A549 (cell line): Measurements from ENCODE around the gene JPT1. TPM values are rescaled to one million over a fixed set of nuclear protein-coding genes. Genes with fewer than 3 reads are reported as not detected.

ENCODE experiments used
- ATAC-seq, 2 experiments: fragments of 200-7000 bp in 1 of 2; fragments of >200 bp in 1 of 2; cut with Nextera tagmentation in 1 of 2; cut with Tn5 transposase in 1 of 2; 3 replicates each; pipeline versions ENCODE4 v1.8.0 to v1.9.1; 2018 to 2020; ENCODE audit warnings: mild to moderate bottlenecking in 1 of 2, moderate library complexity in 1 of 2
- CTCF ChIA-PET: fragments of 300-600 bp; sonication (Branson Sonifier 250); formaldehyde crosslinking; extraction: SDS; loops from one replicate; lab custom pipeline; 2021; ENCODE audit warnings: antibody characterized with exemption, inconsistent platforms; lab: Yijun Ruan, JAX
- POLR2A ChIA-PET: fragments of 350-600 bp; formaldehyde crosslinking; extraction: SDS; loops from one replicate; lab custom pipeline; 2021; ENCODE audit warnings: antibody characterized with exemption, inconsistent platforms; lab: Yijun Ruan, JAX
- DNase-seq, 2 experiments: peaks; one replicate each; pipeline versions ENCODE4 v3.0.0 to v3.0.0-alpha.2; 2011 to 2016; ENCODE audit warnings: low read depth in 1 of 2, low spot score in 1 of 2
- FAIRE-seq: peaks from 2 replicates; lab custom pipeline; 2011; peaks lifted over from hg19 to GRCh38; lab: Jason Lieb, UNC
- H3K27ac ChIP-seq, 2 experiments: fragments of >200 bp; sonication (Bioruptor Twin); formaldehyde crosslinking; 3 replicates each; pipeline ENCODE4 v1.5.1; 2016 to 2017
- H3K4me1 ChIP-seq: fragments of >200 bp; sonication (Bioruptor Twin); formaldehyde crosslinking; 3 replicates; pipeline ENCODE4 v1.6.1; 2016
- H3K4me2 ChIP-seq: fragments of >200 bp; sonication (Bioruptor Twin); formaldehyde crosslinking; 3 replicates; pipeline ENCODE4 v1.6.1; 2016
- H3K4me3 ChIP-seq: fragments of >200 bp; sonication (Bioruptor Twin); formaldehyde crosslinking; 3 replicates; pipeline ENCODE4 v1.5.1; 2016
- H3K9me3 ChIP-seq: fragments of >200 bp; sonication (Bioruptor Twin); formaldehyde crosslinking; 3 replicates; pipeline ENCODE4 v1.6.1; 2016
- CBX2 ChIP-seq: fragments of 200-600 bp; sonication (generic); IDR thresholded peaks from 2 replicates; pipeline ENCODE4 v1.6.1; 2016; ENCODE audit warnings: low read depth, mild to moderate bottlenecking, borderline replicate concordance
- CHD2 ChIP-seq: fragments of 150-350 bp; IDR thresholded peaks from 2 replicates; pipeline ENCODE4 v1.6.1; 2014; ENCODE audit warnings: low read length; ENCODE audit not compliant: partially characterized antibody
- EHF ChIP-seq: fragments of 250-450 bp; sonication (Bioruptor Pico); IDR thresholded peaks from 2 replicates; pipeline ENCODE4 v1.5.0; 2020; ENCODE audit warnings: mild to moderate bottlenecking
- EHMT2 ChIP-seq: fragments of 200-600 bp; sonication (generic); IDR thresholded peaks from 2 replicates; pipeline ENCODE4 v1.6.1; 2016; ENCODE audit warnings: antibody characterized with exemption, low read depth, mild to moderate bottlenecking, moderate library complexity
- EP300 ChIP-seq, 2 experiments: fragments of >200 bp; sonication (Bioruptor Twin); formaldehyde crosslinking; IDR thresholded peaks; 2 replicates in 1 of 2; 3 replicates in 1 of 2; pipeline ENCODE4 v1.6.1; 2016 to 2017
- ESRRA ChIP-seq: fragments of 150-350 bp; IDR thresholded peaks from 2 replicates; pipeline ENCODE4 v1.6.1; 2014; ENCODE audit warnings: mild to moderate bottlenecking, low read length, borderline replicate concordance
- FOSB ChIP-seq: fragments of 250-450 bp; sonication (Bioruptor Pico); IDR thresholded peaks from 2 replicates; pipeline ENCODE4 v1.5.0; 2020; ENCODE audit warnings: mild to moderate bottlenecking, moderate library complexity
- HDAC2 ChIP-seq: fragments of 200-600 bp; sonication (generic); IDR thresholded peaks from 2 replicates; pipeline ENCODE4 v1.6.1; 2016
- HEYL ChIP-seq: fragments of 250-450 bp; sonication (Bioruptor Pico); IDR thresholded peaks from 2 replicates; pipeline ENCODE4 v1.8.0; 2021; ENCODE audit warnings: mild to moderate bottlenecking, moderate library complexity
- HOXB5 ChIP-seq: fragments of 250-450 bp; sonication (Bioruptor Pico); IDR thresholded peaks from 2 replicates; pipeline ENCODE4 v1.5.0; 2020; ENCODE audit warnings: mild to moderate bottlenecking, moderate library complexity
- JUNB ChIP-seq: fragments of >200 bp; sonication (Bioruptor Twin); formaldehyde crosslinking; IDR thresholded peaks from 2 replicates; pipeline ENCODE4 v1.6.1; 2016
- KDM5A ChIP-seq: fragments of 200-600 bp; sonication (generic); IDR thresholded peaks from 2 replicates; pipeline ENCODE4 v1.6.1; 2016; ENCODE audit warnings: antibody characterized with exemption, mild to moderate bottlenecking
- MAX ChIP-seq: IDR thresholded peaks from 2 replicates; pipeline ENCODE4 v1.6.1; 2012
- MAZ ChIP-seq: fragments of 150-350 bp; IDR thresholded peaks from 2 replicates; pipeline ENCODE4 v1.6.1; 2014; ENCODE audit warnings: antibody characterized with exemption, low read depth, low read length, borderline replicate concordance
- MYC ChIP-seq: IDR thresholded peaks from 2 replicates; pipeline ENCODE4 v1.6.1; 2012; ENCODE audit warnings: mild to moderate bottlenecking, inconsistent platforms, low read length, improper control_type of control experiment, borderline replicate concordance
- NFE2L2 ChIP-seq: fragments of 150-350 bp; conservative IDR thresholded peaks from 2 replicates; pipeline ENCODE4 v1.6.1; 2014; ENCODE audit warnings: low read length
- NR3C1 ChIP-seq: fragments of >200 bp; sonication (Bioruptor Twin); formaldehyde crosslinking; IDR thresholded peaks from 3 replicates; pipeline ENCODE4 v1.6.1; 2017
- POLR2A ChIP-seq: IDR thresholded peaks from 2 replicates; pipeline ENCODE4 v1.6.1; 2012; ENCODE audit warnings: mild to moderate bottlenecking, low read length
- RAD21 ChIP-seq, 2 experiments: fragments of >200 bp in 1 of 2; sonication (Bioruptor Twin) in 1 of 2; formaldehyde crosslinking in 1 of 2; IDR thresholded peaks in 1 of 2; conservative IDR thresholded peaks in 1 of 2; 2 replicates in 1 of 2; 3 replicates in 1 of 2; pipeline ENCODE4 v1.6.1; 2012 to 2018; ENCODE audit warnings: inconsistent platforms in 1 of 2
- RCOR1 ChIP-seq: fragments of 150-350 bp; IDR thresholded peaks from 2 replicates; pipeline ENCODE4 v1.6.1; 2014; ENCODE audit warnings: antibody characterized with exemption, low read length, low read depth
- RFX5 ChIP-seq: fragments of 450-650 bp; IDR thresholded peaks from 2 replicates; pipeline ENCODE4 v1.7.1; 2014; ENCODE audit warnings: antibody characterized with exemption, mild to moderate bottlenecking, moderate library complexity
- SMC3 ChIP-seq: fragments of >200 bp; sonication (Bioruptor Twin); formaldehyde crosslinking; IDR thresholded peaks from 3 replicates; pipeline ENCODE4 v1.6.1; 2018; ENCODE audit warnings: inconsistent platforms
- SREBF2 ChIP-seq: fragments of 450-650 bp; IDR thresholded peaks from 2 replicates; pipeline ENCODE4 v1.6.1; 2014; ENCODE audit warnings: mild to moderate bottlenecking, moderate library complexity
- TP53 ChIP-seq: fragments of 250-450 bp; sonication (Bioruptor Pico); IDR thresholded peaks from 2 replicates; pipeline ENCODE4 v1.5.0; 2021; ENCODE audit warnings: mild to moderate bottlenecking, moderate library complexity
- ZC3H11A ChIP-seq: fragments of 450-650 bp; IDR thresholded peaks from 2 replicates; pipeline ENCODE4 v1.6.1; 2014; ENCODE audit warnings: antibody characterized with exemption, mild to moderate bottlenecking
- ZFP36 ChIP-seq: fragments of 450-650 bp; IDR thresholded peaks from 2 replicates; pipeline ENCODE4 v1.6.1; 2014; ENCODE audit warnings: borderline replicate concordance; ENCODE audit not compliant: partially characterized antibody
- WGBS: methylation state at CpG from one replicate; pipeline ENCODE4 v1.1.6; 2017; ENCODE audit errors: missing lambda C conversion rate; 5-methylcytosine and 5-hydroxymethylcytosine counted together
- polyA plus RNA-seq, 4 experiments: library from polyadenylated mRNA; depleted of rRNA in 3 of 4; stranded (reverse); fragments of >200 nt; fragmentation: RNase III in 1 of 4; extraction: RNeasy Plus Mini Kit Qiagen cat#74134 plus additional on column Dnase treatment in 1 of 4; gene quantifications; 2 replicates in 3 of 4; 3 replicates in 1 of 4; pipeline ENCODE4 v1.2.3, GENCODE V29; 2011 to 2017
- TF ChIP-seq, protein P1 (sequence below): fragments of >200 bp; sonication (Bioruptor Twin); formaldehyde crosslinking; IDR thresholded peaks from 3 replicates; pipeline ENCODE4 v1.6.1; 2016
- TF ChIP-seq, protein P2 (sequence below): fragments of 250-450 bp; sonication (Bioruptor Pico); IDR thresholded peaks from 2 replicates; pipeline ENCODE4 v1.5.0; 2021; ENCODE audit warnings: mild to moderate bottlenecking, moderate library complexity, borderline replicate concordance
- TF ChIP-seq, protein P3 (sequence below): fragments of >200 bp; sonication (Bioruptor Twin); formaldehyde crosslinking; IDR thresholded peaks from 2 replicates; pipeline ENCODE4 v1.6.1; 2016
- TF ChIP-seq, protein P4 (sequence below): IDR thresholded peaks from 2 replicates; pipeline ENCODE4 v1.6.1; 2012

The JPT1 gene
- polyA plus RNA-seq, 2 of the 4 experiments (the other 2 are of a cell fraction), result 196 to 623 TPM

GRCh38 chr17:75199886-75200618 is 45.7 kb upstream of the JPT1 start:
- Histone ChIP-seq H3K9me3 (no peaks in the 10 kb centered on the region), H3K4me3 (no peak overlapping the region), H3K4me2 (no peak overlapping the region), H3K27ac (no peak overlapping the region), H3K4me1 (peaks cover 4% of the 10 kb centered on the region; the same call in 1 of the 3 replicates)
- ChIA-PET CTCF (interaction anchor here (0.7 to 23.8 kb wide), 19 partner anchors 12 to 240 kb away, joined by 3 to 543 read pairs (median 16); partner anchors contain the start of genes ARMC7, MIF4GD, NT5C and SUMO2), POLR2A (no interaction called here)
- FAIRE-seq (no peak), ATAC-seq (no peak), DNase-seq (no peak)
- WGBS, result 85% methylated on average over 6 of the region's 6 CpGs
- TF ChIP-seq CHD2, result no peak
- TF ChIP-seq EP300 (IDR thresholded peaks at IDR 0.05), result no peak
- no peak for TF ChIP-seq SMC3
- TF ChIP-seq RAD21 (conservative IDR thresholded peaks at IDR 0.05 in 1 of 2, IDR thresholded peaks at IDR 0.05 in 1 of 2), result no peak

DNA sequence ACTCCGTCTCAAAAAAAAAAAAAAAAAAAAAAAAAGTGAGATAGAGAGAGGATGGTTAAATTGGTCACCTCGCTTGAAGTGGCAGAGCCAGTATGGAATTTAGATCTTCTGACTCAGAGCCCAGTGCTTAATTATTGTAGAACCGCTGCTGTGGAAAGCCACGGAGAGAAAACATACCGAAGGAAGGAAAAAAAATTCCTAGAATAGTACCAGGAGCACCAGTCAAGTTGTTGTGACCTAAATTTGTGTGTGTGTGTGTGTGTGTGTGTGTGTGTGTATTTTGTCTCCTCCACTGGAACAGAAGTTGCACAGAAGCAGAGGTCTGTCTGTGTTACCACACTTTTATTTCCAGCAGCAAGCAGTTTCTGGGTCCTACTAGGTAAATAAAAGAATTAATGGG is 40.6 kb upstream of the JPT1 start:
- no peak for TF ChIP-seq JUNB
- no peak for TF ChIP-seq RAD21 (conservative IDR thresholded peaks at IDR 0.05 in 1 of 2, IDR thresholded peaks at IDR 0.05 in 1 of 2)
- no peak for TF ChIP-seq MAZ
- TF ChIP-seq EHMT2, result no peak
- TF ChIP-seq POLR2A, result no peak
- no peak for TF ChIP-seq CBX2
- TF ChIP-seq ZC3H11A, result no peak
- TF ChIP-seq, protein P1, sequence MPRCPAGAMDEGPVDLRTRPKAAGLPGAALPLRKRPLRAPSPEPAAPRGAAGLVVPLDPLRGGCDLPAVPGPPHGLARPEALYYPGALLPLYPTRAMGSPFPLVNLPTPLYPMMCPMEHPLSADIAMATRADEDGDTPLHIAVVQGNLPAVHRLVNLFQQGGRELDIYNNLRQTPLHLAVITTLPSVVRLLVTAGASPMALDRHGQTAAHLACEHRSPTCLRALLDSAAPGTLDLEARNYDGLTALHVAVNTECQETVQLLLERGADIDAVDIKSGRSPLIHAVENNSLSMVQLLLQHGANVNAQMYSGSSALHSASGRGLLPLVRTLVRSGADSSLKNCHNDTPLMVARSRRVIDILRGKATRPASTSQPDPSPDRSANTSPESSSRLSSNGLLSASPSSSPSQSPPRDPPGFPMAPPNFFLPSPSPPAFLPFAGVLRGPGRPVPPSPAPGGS, result no peak
- TF ChIP-seq CHD2, result no peak
- no peak for TF ChIP-seq ZFP36
- no peak for TF ChIP-seq FOSB (CRISPR knock-in tag)
- TF ChIP-seq, protein P2, sequence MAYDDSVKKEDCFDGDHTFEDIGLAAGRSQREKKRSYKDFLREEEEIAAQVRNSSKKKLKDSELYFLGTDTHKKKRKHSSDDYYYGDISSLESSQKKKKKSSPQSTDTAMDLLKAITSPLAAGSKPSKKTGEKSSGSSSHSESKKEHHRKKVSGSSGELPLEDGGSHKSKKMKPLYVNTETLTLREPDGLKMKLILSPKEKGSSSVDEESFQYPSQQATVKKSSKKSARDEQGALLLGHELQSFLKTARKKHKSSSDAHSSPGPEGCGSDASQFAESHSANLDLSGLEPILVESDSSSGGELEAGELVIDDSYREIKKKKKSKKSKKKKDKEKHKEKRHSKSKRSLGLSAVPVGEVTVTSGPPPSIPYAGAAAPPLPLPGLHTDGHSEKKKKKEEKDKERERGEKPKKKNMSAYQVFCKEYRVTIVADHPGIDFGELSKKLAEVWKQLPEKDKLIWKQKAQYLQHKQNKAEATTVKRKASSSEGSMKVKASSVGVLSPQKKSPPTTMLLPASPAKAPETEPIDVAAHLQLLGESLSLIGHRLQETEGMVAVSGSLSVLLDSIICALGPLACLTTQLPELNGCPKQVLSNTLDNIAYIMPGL, result no peak
- no peak for TF ChIP-seq NR3C1
- TF ChIP-seq TP53 (CRISPR knock-in tag), result no peak
- TF ChIP-seq HOXB5, result no peak
- TF ChIP-seq, protein P3, sequence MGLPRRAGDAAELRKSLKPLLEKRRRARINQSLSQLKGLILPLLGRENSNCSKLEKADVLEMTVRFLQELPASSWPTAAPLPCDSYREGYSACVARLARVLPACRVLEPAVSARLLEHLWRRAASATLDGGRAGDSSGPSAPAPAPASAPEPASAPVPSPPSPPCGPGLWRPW, result no peak
- TF ChIP-seq NFE2L2, result no peak
- Histone ChIP-seq H3K4me3 (no peak overlapping the region), H3K4me2 (no peak overlapping the region), H3K4me1 (no peaks in the 10 kb centered on the region; the same call in 2 of the 3 replicates), H3K27ac (no peak overlapping the region), H3K9me3 (no peaks in the 10 kb centered on the region)
- DNase-seq (no peak), ATAC-seq (no peak), FAIRE-seq (no peak)
- ChIA-PET CTCF (interaction anchor here (23.8 kb wide), 1 partner anchor 74 kb away, joined by 543 read pairs; the partner anchor contains the start of genes ARMC7 and NT5C), POLR2A (no interaction called here)
- WGBS, result 41% methylated on average over 4 of the region's 5 CpGs

DNA sequence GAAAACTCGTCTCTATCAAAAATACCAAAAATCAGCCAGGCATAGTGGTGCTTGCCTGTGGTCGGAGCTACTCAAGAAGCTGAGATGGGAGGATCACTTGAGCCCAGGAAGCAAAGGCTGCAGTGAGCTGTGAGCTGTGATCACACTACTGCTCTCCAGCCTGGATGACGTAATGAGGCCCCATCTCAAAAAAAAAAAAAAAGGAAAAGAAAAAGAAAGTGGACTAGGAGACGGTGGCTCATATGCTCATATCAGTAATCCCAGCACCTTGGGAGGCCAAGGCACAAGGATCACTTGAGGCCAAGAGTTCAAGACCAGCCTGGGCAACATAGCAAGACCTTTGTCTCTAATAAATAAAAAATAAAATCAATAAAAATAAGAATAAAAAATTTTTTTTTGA is 37.3 kb upstream of the JPT1 start:
- ChIA-PET POLR2A (interaction anchor here (1.4 kb wide), 1 partner anchor 10 kb away, joined by 4 read pairs; no protein-coding TSS in a partner anchor), CTCF (interaction anchor here (0.6 to 11.6 kb wide), 11 partner anchors 10 to 134 kb away, joined by 3 to 178 read pairs (median 3); partner anchors contain the start of genes NT5C and NUP85)
- no peak for FAIRE-seq
- no peak for DNase-seq
- ATAC-seq, result no peak
- Histone ChIP-seq H3K4me3 (no peak overlapping the region), H3K4me2 (no peak overlapping the region), H3K9me3 (no peaks in the 10 kb centered on the region), H3K4me1 (peaks cover 7% of the 10 kb centered on the region; the same call in 1 of the 3 replicates), H3K27ac (no peak overlapping the region)
- 87% methylated on average over 4 of the region's 4 CpGs for WGBS
- TF ChIP-seq HDAC2, result no peak
- TF ChIP-seq, protein P4, sequence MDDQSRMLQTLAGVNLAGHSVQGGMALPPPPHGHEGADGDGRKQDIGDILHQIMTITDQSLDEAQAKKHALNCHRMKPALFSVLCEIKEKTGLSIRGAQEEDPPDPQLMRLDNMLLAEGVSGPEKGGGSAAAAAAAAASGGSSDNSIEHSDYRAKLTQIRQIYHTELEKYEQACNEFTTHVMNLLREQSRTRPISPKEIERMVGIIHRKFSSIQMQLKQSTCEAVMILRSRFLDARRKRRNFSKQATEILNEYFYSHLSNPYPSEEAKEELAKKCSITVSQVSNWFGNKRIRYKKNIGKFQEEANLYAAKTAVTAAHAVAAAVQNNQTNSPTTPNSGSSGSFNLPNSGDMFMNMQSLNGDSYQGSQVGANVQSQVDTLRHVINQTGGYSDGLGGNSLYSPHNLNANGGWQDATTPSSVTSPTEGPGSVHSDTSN, result no peak
- TF ChIP-seq JUNB, result no peak
- no peak for TF ChIP-seq RFX5
- TF ChIP-seq RCOR1, result no peak
- TF ChIP-seq KDM5A, result no peak
- no peak for TF ChIP-seq EHF (CRISPR knock-in tag)
- no peak for TF ChIP-seq HEYL (CRISPR knock-in tag)
- TF ChIP-seq RAD21 (conservative IDR thresholded peaks at IDR 0.05 in 1 of 2, IDR thresholded peaks at IDR 0.05 in 1 of 2), result no peak
- TF ChIP-seq HOXB5, result no peak
- no peak for TF ChIP-seq MAX
- TF ChIP-seq SREBF2, result no peak
- TF ChIP-seq TP53 (CRISPR knock-in tag), result no peak
- no peak for TF ChIP-seq MYC
- TF ChIP-seq ESRRA, result no peak
